H9 (cell line): ENCODE measurements around the gene AHDC1. TPM values are rescaled to one million over a fixed set of nuclear protein-coding genes. Genes with fewer than 3 reads are reported as not detected.

ENCODE experiments used
- DNase-seq: peaks from one replicate; pipeline ENCODE4 v3.0.0-alpha.2; 2017
- H2AFZ ChIP-seq: one replicate; pipeline ENCODE4 v1.6.1; 2013; ENCODE audit warnings: mild to moderate bottlenecking, low read length, control low read depth, moderate library complexity
- H2AK5ac ChIP-seq: 2 replicates; pipeline ENCODE4 v1.6.1; 2013; ENCODE audit warnings: low read length, control low read depth, mixed read lengths; ENCODE audit not compliant: insufficient read length
- H2BK120ac ChIP-seq: one replicate; pipeline ENCODE4 v1.6.1; 2013; ENCODE audit warnings: low read depth, mild to moderate bottlenecking, low read length, control low read depth, inconsistent platforms; ENCODE audit not compliant: poor library complexity, severe bottlenecking
- H2BK12ac ChIP-seq: 2 replicates; pipeline ENCODE4 v1.6.1; 2013; ENCODE audit warnings: low read length, control low read depth, mixed read lengths, low read depth; ENCODE audit not compliant: insufficient read length
- H2BK15ac ChIP-seq: 2 replicates; pipeline ENCODE4 v1.6.1; 2013; ENCODE audit warnings: low read depth, low read length, control low read depth
- H2BK20ac ChIP-seq: one replicate; pipeline ENCODE4 v1.6.1; 2013; ENCODE audit warnings: low read depth, mild to moderate bottlenecking, low read length, control low read depth, inconsistent platforms; ENCODE audit not compliant: poor library complexity, severe bottlenecking
- H2BK5ac ChIP-seq: 2 replicates; pipeline ENCODE4 v1.6.1; 2013; ENCODE audit warnings: low read length, control low read depth, mixed read lengths; ENCODE audit not compliant: insufficient read length
- H3K14ac ChIP-seq: 2 replicates; pipeline ENCODE4 v1.6.1; 2013; ENCODE audit warnings: low read length, control low read depth; ENCODE audit not compliant: insufficient read depth
- H3K18ac ChIP-seq: 2 replicates; pipeline ENCODE4 v1.6.1; 2013; ENCODE audit warnings: low read depth, mild to moderate bottlenecking, mixed read lengths, low read length, control low read depth; ENCODE audit not compliant: insufficient read length
- H3K23ac ChIP-seq: 2 replicates; pipeline ENCODE4 v1.6.1; 2013; ENCODE audit warnings: low read length, control low read depth, mixed read lengths, low read depth; ENCODE audit not compliant: insufficient read length
- H3K23me2 ChIP-seq: 2 replicates; pipeline ENCODE4 v1.6.1; 2013; ENCODE audit warnings: low read depth, mild to moderate bottlenecking, mixed read lengths, low read length, control low read depth; ENCODE audit not compliant: insufficient read length, poor library complexity, severe bottlenecking
- H3K27ac ChIP-seq: 2 replicates; pipeline ENCODE4 v1.5.1; 2013; ENCODE audit warnings: low read length, control low read depth, mixed read lengths, low read depth; ENCODE audit not compliant: insufficient read length
- H3K27me3 ChIP-seq: 2 replicates; pipeline ENCODE4 v1.6.1; 2013; ENCODE audit warnings: low read length, control low read depth, inconsistent platforms; ENCODE audit not compliant: insufficient read depth
- H3K4ac ChIP-seq: 2 replicates; pipeline ENCODE4 v1.6.1; 2013; ENCODE audit warnings: low read depth, mild to moderate bottlenecking, control low read depth, inconsistent platforms, low read length, moderate library complexity
- H3K4me1 ChIP-seq: 2 replicates; pipeline ENCODE4 v1.6.1; 2013; ENCODE audit warnings: low read length, control low read depth, inconsistent platforms; ENCODE audit not compliant: insufficient read depth
- H3K4me2 ChIP-seq: 2 replicates; pipeline ENCODE4 v1.6.1; 2013; ENCODE audit warnings: low read length, control low read depth, mixed read lengths; ENCODE audit not compliant: insufficient read length, insufficient read depth
- H3K56ac ChIP-seq: 2 replicates; pipeline ENCODE4 v1.6.1; 2013; ENCODE audit warnings: low read depth, mild to moderate bottlenecking, mixed read lengths, low read length, control low read depth; ENCODE audit not compliant: insufficient read length
- H3K79me1 ChIP-seq: 2 replicates; pipeline ENCODE4 v1.6.1; 2013; ENCODE audit warnings: low read depth, mild to moderate bottlenecking, moderate library complexity, low read length, control low read depth, inconsistent platforms; ENCODE audit not compliant: insufficient read depth, poor library complexity, severe bottlenecking
- H3K79me2 ChIP-seq: 2 replicates; pipeline ENCODE4 v1.6.1; 2013; ENCODE audit warnings: low read length, control low read depth, inconsistent platforms; ENCODE audit not compliant: insufficient read depth
- H3K9ac ChIP-seq: 2 replicates; pipeline ENCODE4 v1.6.1; 2013; ENCODE audit warnings: low read length, control low read depth, mixed read lengths; ENCODE audit not compliant: insufficient read length; ENCODE audit errors: extremely low read depth
- H3K9me3 ChIP-seq: one replicate; pipeline ENCODE4 v1.6.1; 2013; ENCODE audit warnings: low read depth, low read length, inconsistent platforms; ENCODE audit not compliant: control insufficient read depth
- H3T11ph ChIP-seq: one replicate; pipeline ENCODE4 v1.6.1; 2013; ENCODE audit warnings: mild to moderate bottlenecking, low read length, control low read depth, inconsistent platforms
- H4K20me1 ChIP-seq: one replicate; pipeline ENCODE4 v1.6.1; 2013; ENCODE audit not compliant: control insufficient read depth, insufficient read length, insufficient read depth
- H4K5ac ChIP-seq: 2 replicates; pipeline ENCODE4 v1.6.1; 2013; ENCODE audit warnings: low read depth, mild to moderate bottlenecking, mixed read lengths, low read length, control low read depth; ENCODE audit not compliant: insufficient read length
- H4K8ac ChIP-seq: replicated peaks from 2 replicates; pipeline ENCODE4 v1.6.1; 2013; ENCODE audit warnings: low read length, control low read depth, mixed read lengths, low read depth; ENCODE audit not compliant: insufficient read length
- H4K91ac ChIP-seq: 2 replicates; pipeline ENCODE4 v1.6.1; 2013; ENCODE audit warnings: low read depth, mild to moderate bottlenecking, moderate library complexity, mixed read lengths, low read length, control low read depth; ENCODE audit not compliant: insufficient read length
- H3K27ac Mint-ChIP-seq, 3 experiments: 2 replicates in 2 of 3; 3 replicates in 1 of 3; pipeline ENCODE4 v1.8.0; 2020 to 2021; ENCODE audit warnings: mixed read lengths in 3 of 3, mild to moderate bottlenecking in 1 of 3, moderate library complexity in 1 of 3
- H3K27me3 Mint-ChIP-seq: 2 replicates; pipeline ENCODE4 v1.8.0; 2021; ENCODE audit warnings: low read depth, mild to moderate bottlenecking, moderate library complexity, mixed read lengths
- H3K36me3 Mint-ChIP-seq, 3 experiments: 2 replicates in 2 of 3; 3 replicates in 1 of 3; pipeline ENCODE4 v1.8.0; 2020 to 2021; ENCODE audit warnings: low read depth in 3 of 3, mixed read lengths in 3 of 3; ENCODE audit not compliant: insufficient read depth in 1 of 3
- H3K4me1 Mint-ChIP-seq, 2 experiments: 2 replicates each; pipeline ENCODE4 v1.8.0; 2020; ENCODE audit warnings: mixed read lengths in 2 of 2
- H3K4me3 Mint-ChIP-seq, 2 experiments: 2 replicates in 1 of 2; 3 replicates in 1 of 2; pipeline ENCODE4 v1.8.0; 2020 to 2021; ENCODE audit warnings: mild to moderate bottlenecking in 2 of 2, mixed read lengths in 2 of 2, moderate library complexity in 1 of 2
- H3K9me3 Mint-ChIP-seq, 2 experiments: 2 replicates in 1 of 2; 3 replicates in 1 of 2; pipeline ENCODE4 v1.8.0; 2020; ENCODE audit warnings: mild to moderate bottlenecking in 2 of 2, mixed read lengths in 2 of 2, moderate library complexity in 1 of 2
- WGBS: extraction: QIAGEN DNeasy Blood & Tissue Kit; methylation state at CpG from one replicate; pipeline ENCODE4 v1.1.7; 2013; ENCODE audit warnings: missing lambda C conversion rate, low lambda C conversion rate, mixed read lengths; ENCODE audit not compliant: insufficient read length; ENCODE audit errors: extremely low coverage; 5-methylcytosine and 5-hydroxymethylcytosine counted together
- total RNA-seq: library from RNA; stranded (reverse); gene quantifications from 2 replicates; pipeline ENCODE4 v1.2.1, GENCODE V29; 2021
- TF ChIP-seq, protein P1 (sequence below): fragments of 200-600 bp; sonication (generic); conservative IDR thresholded peaks from 3 replicates; pipeline ENCODE4 v1.8.0; 2021; ENCODE audit warnings: antibody characterized with exemption, mild to moderate bottlenecking

The AHDC1 gene
- total RNA-seq, 1 experiment from 2014 or later: 29.4 TPM

- no peaks in the 10 kb centered on the region; a peak in 1 of 7 replicates for H3K36me3 Mint-ChIP-seq
- peak within 1 kb of the TSS; percentile 59 to 75 for H3K4me3 Mint-ChIP-seq
- H3K9me3 ChIP-seq: no peaks in the 10 kb centered on the region
- no peak for DNase-seq
- H2BK12ac ChIP-seq: no peak within 1 kb of the TSS
- no peak within 1 kb of the TSS for H3K9ac ChIP-seq
- peak within 1 kb of the TSS; percentile 38 for H3K4me2 ChIP-seq
- H3K79me2 ChIP-seq: no peaks in the 10 kb centered on the region
- no peak within 1 kb of the TSS for H4K91ac ChIP-seq
- H4K20me1 ChIP-seq: no peaks in the 10 kb centered on the region
- H3K56ac ChIP-seq: no peak within 1 kb of the TSS
- H2BK5ac ChIP-seq: no peak within 1 kb of the TSS
- no peaks in the 10 kb centered on the region for H3K79me1 ChIP-seq
- no peak within 1 kb of the TSS for H2AK5ac ChIP-seq
- no peak within 1 kb of the TSS for H3K23ac ChIP-seq
- H3K23me2 ChIP-seq: peaks cover 8% of the 10 kb centered on the region
- H3K4ac ChIP-seq: no peak within 1 kb of the TSS
- H2BK20ac ChIP-seq: no peak within 1 kb of the TSS
- peaks cover 27% of the 10 kb centered on the region for H3K27me3 Mint-ChIP-seq
- H2BK15ac ChIP-seq: no peak within 1 kb of the TSS
- no peak within 1 kb of the TSS for H2BK120ac ChIP-seq
- WGBS: no CpG with 5 or more reads among the region's 28 CpGs
- H3K4me1 ChIP-seq: peaks cover 5% of the 10 kb centered on the region; the same call in 1 of the 2 replicates
- H4K5ac ChIP-seq: no peak within 1 kb of the TSS
- no peaks in the 10 kb centered on the region for H3K9me3 Mint-ChIP-seq
- H3K27me3 ChIP-seq: peaks cover 19% of the 10 kb centered on the region; the same call in 1 of the 2 replicates
- no peak within 1 kb of the TSS for H3K14ac ChIP-seq
- no peak within 1 kb of the TSS for H3K18ac ChIP-seq
- H3K4me1 Mint-ChIP-seq: peaks cover 13 to 31% of the 10 kb centered on the region in 2 experiments
- H3K27ac ChIP-seq: no peak within 1 kb of the TSS
- TF ChIP-seq, protein P1, sequence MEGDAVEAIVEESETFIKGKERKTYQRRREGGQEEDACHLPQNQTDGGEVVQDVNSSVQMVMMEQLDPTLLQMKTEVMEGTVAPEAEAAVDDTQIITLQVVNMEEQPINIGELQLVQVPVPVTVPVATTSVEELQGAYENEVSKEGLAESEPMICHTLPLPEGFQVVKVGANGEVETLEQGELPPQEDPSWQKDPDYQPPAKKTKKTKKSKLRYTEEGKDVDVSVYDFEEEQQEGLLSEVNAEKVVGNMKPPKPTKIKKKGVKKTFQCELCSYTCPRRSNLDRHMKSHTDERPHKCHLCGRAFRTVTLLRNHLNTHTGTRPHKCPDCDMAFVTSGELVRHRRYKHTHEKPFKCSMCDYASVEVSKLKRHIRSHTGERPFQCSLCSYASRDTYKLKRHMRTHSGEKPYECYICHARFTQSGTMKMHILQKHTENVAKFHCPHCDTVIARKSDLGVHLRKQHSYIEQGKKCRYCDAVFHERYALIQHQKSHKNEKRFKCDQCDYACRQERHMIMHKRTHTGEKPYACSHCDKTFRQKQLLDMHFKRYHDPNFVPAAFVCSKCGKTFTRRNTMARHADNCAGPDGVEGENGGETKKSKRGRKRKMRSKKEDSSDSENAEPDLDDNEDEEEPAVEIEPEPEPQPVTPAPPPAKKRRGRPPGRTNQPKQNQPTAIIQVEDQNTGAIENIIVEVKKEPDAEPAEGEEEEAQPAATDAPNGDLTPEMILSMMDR: no peak
- H3K27ac Mint-ChIP-seq: no peak within 1 kb of the TSS
- no peak within 1 kb of the TSS for H2AFZ ChIP-seq
- H4K8ac ChIP-seq: no peak within 1 kb of the TSS
- H3T11ph ChIP-seq: no peak within 1 kb of the TSS
Measured at GRCh38 chr1:27634985-27635367, 31.0 kb upstream of the AHDC1 start, which contains the start of gene FGR. Gene FGR, minus strand, starts transcription at chr1:27635185. Its CDS starts 11,269 bp downstream, at chr1:27623916.
